Liver (tissue), 9 donors: ENCODE measurements around the gene MAPKAP1. TPM values are rescaled to one million over a fixed set of nuclear protein-coding genes. Genes with fewer than 3 reads are reported as not detected.

Experiments used
- DNase-seq: peaks from one replicate; pipeline ENCODE4 v3.0.0-alpha.2; 2017; ENCODE audit warnings: low spot score
- H3K27ac ChIP-seq, 2 donors: one replicate each; pipeline ENCODE4 v1.7.0; 2013; ENCODE audit warnings: inconsistent platforms in 2 of 2, low read length in 2 of 2, control low read depth in 1 of 2, low read depth in 1 of 2, mild to moderate bottlenecking in 1 of 2
- H3K27me3 ChIP-seq, 4 donors: one replicate each; pipeline versions ENCODE4 v1.6.1 to v1.7.0; 2013; ENCODE audit warnings: low read length in 3 of 4, inconsistent platforms in 1 of 4, mild to moderate bottlenecking in 1 of 4, moderate library complexity in 1 of 4; ENCODE audit not compliant: control insufficient read depth in 4 of 4, insufficient read depth in 4 of 4
- H3K36me3 ChIP-seq, 4 donors: one replicate each; pipeline versions ENCODE4 v1.6.1 to v1.7.0; 2013; ENCODE audit warnings: low read length in 3 of 4, mild to moderate bottlenecking in 3 of 4, low read depth in 1 of 4, moderate library complexity in 1 of 4; ENCODE audit not compliant: control insufficient read depth in 4 of 4, insufficient read depth in 3 of 4
- H3K4me1 ChIP-seq, 4 donors: one replicate each; pipeline versions ENCODE4 v1.6.1 to v1.7.0; 2013; ENCODE audit warnings: low read length in 3 of 4, mild to moderate bottlenecking in 3 of 4, moderate library complexity in 1 of 4; ENCODE audit not compliant: control insufficient read depth in 4 of 4, insufficient read depth in 4 of 4
- H3K4me3 ChIP-seq, 3 donors: one replicate each; pipeline versions ENCODE4 v1.6.1 to v1.7.0; 2013; ENCODE audit warnings: low read length in 3 of 3, control low read depth in 1 of 3, low read depth in 1 of 3, mild to moderate bottlenecking in 1 of 3
- H3K9ac ChIP-seq, 2 donors: one replicate each; pipeline ENCODE4 v1.7.0; 2013; ENCODE audit warnings: low read length in 2 of 2, mild to moderate bottlenecking in 2 of 2, moderate library complexity in 2 of 2, control low read depth in 1 of 2, low read depth in 1 of 2
- H3K9me3 ChIP-seq, 4 donors: one replicate each; pipeline versions ENCODE4 v1.6.1 to v1.7.0; 2013; ENCODE audit warnings: low read length in 3 of 4; ENCODE audit not compliant: control insufficient read depth in 4 of 4
- FOXA2 ChIP-seq: IDR thresholded peaks from 2 replicates; pipeline ENCODE4 v1.6.1; 2016; ENCODE audit warnings: antibody characterized with exemption
- GABPA ChIP-seq, 2 donors: IDR thresholded peaks in 1 of 2; conservative IDR thresholded peaks in 1 of 2; 2 replicates each; pipeline ENCODE4 v1.6.1; 2016; ENCODE audit warnings: antibody characterized with exemption in 2 of 2, mild to moderate bottlenecking in 1 of 2, moderate library complexity in 1 of 2
- HNF4A ChIP-seq, 2 donors: conservative IDR thresholded peaks; 2 replicates each; pipeline ENCODE4 v1.6.1; 2016; ENCODE audit warnings: antibody characterized with exemption in 2 of 2, mild to moderate bottlenecking in 2 of 2
- HNF4G ChIP-seq: IDR thresholded peaks from 2 replicates; pipeline ENCODE4 v1.6.1; 2016; ENCODE audit warnings: antibody characterized with exemption
- JUND ChIP-seq, 2 donors: IDR thresholded peaks; 2 replicates each; pipeline ENCODE4 v1.6.1; 2016; ENCODE audit warnings: antibody characterized with exemption in 2 of 2
- NR2F2 ChIP-seq: IDR thresholded peaks from 2 replicates; pipeline ENCODE4 v1.6.1; 2016; ENCODE audit warnings: antibody characterized with exemption
- RAD21 ChIP-seq, 2 donors: IDR thresholded peaks; 2 replicates each; pipeline ENCODE4 v1.6.1; 2016; ENCODE audit warnings: antibody characterized with exemption in 2 of 2, mild to moderate bottlenecking in 2 of 2
- RXRA ChIP-seq, 2 donors: IDR thresholded peaks; 2 replicates each; pipeline ENCODE4 v1.6.1; 2017 to 2018; ENCODE audit warnings: antibody characterized with exemption in 2 of 2, mild to moderate bottlenecking in 1 of 2
- SP1 ChIP-seq: IDR thresholded peaks from 2 replicates; pipeline ENCODE4 v1.6.1; 2018; ENCODE audit warnings: antibody characterized with exemption, mild to moderate bottlenecking
- TAF1 ChIP-seq: conservative IDR thresholded peaks from 2 replicates; pipeline ENCODE4 v1.6.1; 2016; ENCODE audit warnings: antibody characterized with exemption, mild to moderate bottlenecking
- ZBTB33 ChIP-seq: IDR thresholded peaks from 2 replicates; pipeline ENCODE4 v1.6.1; 2016; ENCODE audit warnings: antibody characterized with exemption
- WGBS: extraction: QIAGEN DNeasy Blood & Tissue Kit; methylation state at CpG from one replicate; pipeline ENCODE4 v1.1.7; 2013; 5-methylcytosine and 5-hydroxymethylcytosine counted together
- polyA plus RNA-seq, 2 donors: library from polyadenylated mRNA; stranded (reverse) in 1 of 2; unstranded in 1 of 2; fragments of 200-250 nt in 1 of 2; fragments of >200 nt in 1 of 2; fragmentation: Nextera tagmentation in 1 of 2; extraction: Ambion mirVana in 1 of 2; gene quantifications; one replicate each; pipeline versions ENCODE4 v1.2.1 to v1.2.3, GENCODE V29; 2013 to 2015
- total RNA-seq, 2 donors: library from RNA; depleted of rRNA; stranded (reverse); fragments of >200 nt; gene quantifications; one replicate each; pipeline ENCODE4 v1.2.3, GENCODE V29; 2014
- TF ChIP-seq, protein P1 (sequence below): fragments of 150-350 bp; IDR thresholded peaks from 2 replicates; pipeline ENCODE4 v1.5.1; 2017; ENCODE audit warnings: improper control_type of control experiment, low read depth, low read length; ENCODE audit not compliant: missing input control
- TF ChIP-seq, protein P2 (sequence below): IDR thresholded peaks from 2 replicates; pipeline ENCODE4 v1.6.1; 2016; ENCODE audit warnings: antibody characterized with exemption, mild to moderate bottlenecking
- donor health status: healthy.
- donor health status: healthy.
- donor health status: healthy.
- donor health status: healthy.
- donor health status: healthy.

The MAPKAP1 gene
- total and polyA plus RNA-seq, 4 donors, result 23.6 to 55.9 (median 32.7) TPM

- peak; percentile 85 for DNase-seq
- Histone ChIP-seq H3K27me3 (no peaks in the 10 kb centered on the region), H3K4me3 (peak overlapping the region; percentile 41 to 72 (median 64)), H3K9ac (peak overlapping the region in 1 of 2 donors; percentile 14), H3K27ac (no peak overlapping the region), H3K36me3 (no peaks in the 10 kb centered on the region), H3K4me1 (peaks cover 2 to 10% (median 6%) of the 10 kb centered on the region in 4 donors), H3K9me3 (no peaks in the 10 kb centered on the region)
- 6% methylated on average over 104 of the region's 104 CpGs for WGBS
- peak; percentile 86 to 92 for TF ChIP-seq RAD21 (IDR thresholded peaks at IDR 0.05)
- TF ChIP-seq, protein P1, sequence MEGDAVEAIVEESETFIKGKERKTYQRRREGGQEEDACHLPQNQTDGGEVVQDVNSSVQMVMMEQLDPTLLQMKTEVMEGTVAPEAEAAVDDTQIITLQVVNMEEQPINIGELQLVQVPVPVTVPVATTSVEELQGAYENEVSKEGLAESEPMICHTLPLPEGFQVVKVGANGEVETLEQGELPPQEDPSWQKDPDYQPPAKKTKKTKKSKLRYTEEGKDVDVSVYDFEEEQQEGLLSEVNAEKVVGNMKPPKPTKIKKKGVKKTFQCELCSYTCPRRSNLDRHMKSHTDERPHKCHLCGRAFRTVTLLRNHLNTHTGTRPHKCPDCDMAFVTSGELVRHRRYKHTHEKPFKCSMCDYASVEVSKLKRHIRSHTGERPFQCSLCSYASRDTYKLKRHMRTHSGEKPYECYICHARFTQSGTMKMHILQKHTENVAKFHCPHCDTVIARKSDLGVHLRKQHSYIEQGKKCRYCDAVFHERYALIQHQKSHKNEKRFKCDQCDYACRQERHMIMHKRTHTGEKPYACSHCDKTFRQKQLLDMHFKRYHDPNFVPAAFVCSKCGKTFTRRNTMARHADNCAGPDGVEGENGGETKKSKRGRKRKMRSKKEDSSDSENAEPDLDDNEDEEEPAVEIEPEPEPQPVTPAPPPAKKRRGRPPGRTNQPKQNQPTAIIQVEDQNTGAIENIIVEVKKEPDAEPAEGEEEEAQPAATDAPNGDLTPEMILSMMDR, result peak; percentile 66
- no peak for TF ChIP-seq RXRA (IDR thresholded peaks at IDR 0.05)
These were observed 298.8 kb downstream of the MAPKAP1 start for GRCh38 chr9:125407974-125408900.

DNA sequence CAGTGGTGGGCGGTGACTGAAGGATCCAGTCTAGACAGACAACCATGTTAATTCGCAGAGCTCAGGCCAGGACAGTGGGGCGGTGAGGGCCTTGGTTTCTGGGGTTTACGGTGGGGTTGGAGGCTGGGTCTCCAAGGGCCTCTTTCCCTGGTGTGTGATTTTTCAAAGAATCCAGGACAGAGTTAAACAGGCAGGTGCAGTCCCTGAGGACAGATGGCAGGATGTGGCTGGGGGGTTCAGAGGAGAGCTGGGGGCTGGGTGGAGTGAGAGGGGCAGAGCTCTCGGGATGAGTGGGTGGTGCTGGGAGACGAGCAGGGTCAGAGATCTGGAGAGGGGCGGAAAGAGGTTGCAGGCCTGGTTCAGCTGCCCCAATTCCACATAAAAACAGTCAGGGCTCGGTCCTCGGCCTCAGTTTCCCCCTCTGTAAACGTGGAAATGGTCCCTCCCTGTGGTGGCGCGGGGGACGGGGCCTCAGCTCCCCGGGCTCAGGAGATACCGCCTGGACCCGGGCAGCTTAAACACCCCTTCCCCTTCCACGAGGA is 299.5 kb downstream of the MAPKAP1 start:
- 44% methylated on average over 17 of the region's 17 CpGs for WGBS
- no peak for DNase-seq
- H3K36me3 ChIP-seq, result no peaks in the 10 kb centered on the region
- H3K4me3 ChIP-seq, result peak overlapping the region in 1 of 3 donors; percentile 72
- TF ChIP-seq ZBTB33, result no peak
- no peak for TF ChIP-seq FOXA2
- no peak for TF ChIP-seq SP1
- TF ChIP-seq, protein P2, sequence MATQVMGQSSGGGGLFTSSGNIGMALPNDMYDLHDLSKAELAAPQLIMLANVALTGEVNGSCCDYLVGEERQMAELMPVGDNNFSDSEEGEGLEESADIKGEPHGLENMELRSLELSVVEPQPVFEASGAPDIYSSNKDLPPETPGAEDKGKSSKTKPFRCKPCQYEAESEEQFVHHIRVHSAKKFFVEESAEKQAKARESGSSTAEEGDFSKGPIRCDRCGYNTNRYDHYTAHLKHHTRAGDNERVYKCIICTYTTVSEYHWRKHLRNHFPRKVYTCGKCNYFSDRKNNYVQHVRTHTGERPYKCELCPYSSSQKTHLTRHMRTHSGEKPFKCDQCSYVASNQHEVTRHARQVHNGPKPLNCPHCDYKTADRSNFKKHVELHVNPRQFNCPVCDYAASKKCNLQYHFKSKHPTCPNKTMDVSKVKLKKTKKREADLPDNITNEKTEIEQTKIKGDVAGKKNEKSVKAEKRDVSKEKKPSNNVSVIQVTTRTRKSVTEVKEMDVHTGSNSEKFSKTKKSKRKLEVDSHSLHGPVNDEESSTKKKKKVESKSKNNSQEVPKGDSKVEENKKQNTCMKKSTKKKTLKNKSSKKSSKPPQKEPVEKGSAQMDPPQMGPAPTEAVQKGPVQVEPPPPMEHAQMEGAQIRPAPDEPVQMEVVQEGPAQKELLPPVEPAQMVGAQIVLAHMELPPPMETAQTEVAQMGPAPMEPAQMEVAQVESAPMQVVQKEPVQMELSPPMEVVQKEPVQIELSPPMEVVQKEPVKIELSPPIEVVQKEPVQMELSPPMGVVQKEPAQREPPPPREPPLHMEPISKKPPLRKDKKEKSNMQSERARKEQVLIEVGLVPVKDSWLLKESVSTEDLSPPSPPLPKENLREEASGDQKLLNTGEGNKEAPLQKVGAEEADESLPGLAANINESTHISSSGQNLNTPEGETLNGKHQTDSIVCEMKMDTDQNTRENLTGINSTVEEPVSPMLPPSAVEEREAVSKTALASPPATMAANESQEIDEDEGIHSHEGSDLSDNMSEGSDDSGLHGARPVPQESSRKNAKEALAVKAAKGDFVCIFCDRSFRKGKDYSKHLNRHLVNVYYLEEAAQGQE, result no peak
- TF ChIP-seq HNF4G, result no peak
- no peak for TF ChIP-seq TAF1
- TF ChIP-seq GABPA (IDR thresholded peaks at IDR 0.05 in 1 of 2, conservative IDR thresholded peaks at IDR 0.05 in 1 of 2), result no peak
- no peak for TF ChIP-seq NR2F2
- TF ChIP-seq HNF4A (conservative IDR thresholded peaks at IDR 0.05), result no peak
- TF ChIP-seq JUND (IDR thresholded peaks at IDR 0.05), result no peak
- TF ChIP-seq, protein P1, result no peak
- no peak for TF ChIP-seq RAD21 (IDR thresholded peaks at IDR 0.05)
- no peaks in the 10 kb centered on the region for H3K9me3 ChIP-seq
- no peak overlapping the region for H3K27ac ChIP-seq
- peak overlapping the region in 1 of 2 donors; percentile 14 for H3K9ac ChIP-seq
- peaks cover 2 to 10% (median 6%) of the 10 kb centered on the region in 4 donors for H3K4me1 ChIP-seq
- H3K27me3 ChIP-seq, result no peaks in the 10 kb centered on the region
